Stimulated activated effector memory CD8-positive, alpha-beta T cell treated with anti-CD3 and anti-CD28 coated beads, Interleukin-12 subunit alpha, Interleukin-12 subunit beta, amount 100 ng/mL, for 72 hours (primary cell): ENCODE results near the gene TEX101.
"Not testable (repeated sequence)": the region's sequence is repeated elsewhere in the genome, so short reads cannot be mapped to it uniquely, and the experiment has no call there.

Experiments
- ATAC-seq: fragments of 150-1000 bp; cut with Tn5 transposase; 2 replicates; pipeline ENCODE4 v1.10.0; 2021
- DNase-seq, 2 donors: peaks; one replicate each; pipeline ENCODE4 v3.0.0; 2021 to 2022; ENCODE audit warnings: low spot score in 2 of 2
- H3K27ac Mint-ChIP-seq: one replicate; pipeline ENCODE4 v1.8.0; 2022; ENCODE audit warnings: mild to moderate bottlenecking, mixed read lengths
- H3K36me3 Mint-ChIP-seq: one replicate; pipeline ENCODE4 v1.8.0; 2022; ENCODE audit warnings: mild to moderate bottlenecking, mixed read lengths
- H3K4me1 Mint-ChIP-seq: one replicate; pipeline ENCODE4 v1.8.0; 2022; ENCODE audit warnings: mixed read lengths
- H3K4me3 Mint-ChIP-seq: one replicate; pipeline ENCODE4 v1.8.0; 2022; ENCODE audit warnings: mild to moderate bottlenecking, mixed read lengths
- H3K9me3 Mint-ChIP-seq: one replicate; pipeline ENCODE4 v1.8.0; 2022; ENCODE audit warnings: mixed read lengths

Gene TEX101, protein sequence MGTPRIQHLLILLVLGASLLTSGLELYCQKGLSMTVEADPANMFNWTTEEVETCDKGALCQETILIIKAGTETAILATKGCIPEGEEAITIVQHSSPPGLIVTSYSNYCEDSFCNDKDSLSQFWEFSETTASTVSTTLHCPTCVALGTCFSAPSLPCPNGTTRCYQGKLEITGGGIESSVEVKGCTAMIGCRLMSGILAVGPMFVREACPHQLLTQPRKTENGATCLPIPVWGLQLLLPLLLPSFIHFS

DNA sequence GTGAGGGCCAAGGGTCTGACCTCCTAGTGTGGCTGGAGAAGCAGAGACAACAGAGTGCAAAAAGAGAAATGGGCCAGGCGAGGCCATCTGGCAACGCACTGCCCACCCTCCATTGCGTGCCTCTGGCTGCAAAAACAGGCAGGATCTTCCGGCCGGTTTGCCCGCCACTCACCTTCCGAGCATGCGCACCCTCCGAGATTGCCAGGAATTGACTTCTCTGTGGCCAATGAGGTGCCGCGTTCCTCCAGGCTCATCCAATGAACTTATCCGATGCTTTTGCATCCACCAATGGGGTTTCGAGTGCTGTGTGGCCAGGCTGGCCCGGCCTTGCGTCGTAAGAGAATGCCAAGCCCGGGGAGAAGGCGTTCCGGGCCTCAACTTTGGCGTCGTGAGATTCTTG is at the start of gene TEX101:
Gene TEX101, plus strand, starts transcription at position 337 of the 400 bp plus-strand sequence. CDS start 1,030 bp downstream, outside the sequence.
- H3K36me3 Mint-ChIP-seq = no peaks in the 10 kb centered on the region
- H3K4me1 Mint-ChIP-seq = no peaks in the 10 kb centered on the region
- ATAC-seq = no peak
- H3K4me3 Mint-ChIP-seq = no peak within 1 kb of the TSS
- DNase-seq = no peak
- H3K9me3 Mint-ChIP-seq = no peaks in the 10 kb centered on the region
- no peak within 1 kb of the TSS for H3K27ac Mint-ChIP-seq

DNA sequence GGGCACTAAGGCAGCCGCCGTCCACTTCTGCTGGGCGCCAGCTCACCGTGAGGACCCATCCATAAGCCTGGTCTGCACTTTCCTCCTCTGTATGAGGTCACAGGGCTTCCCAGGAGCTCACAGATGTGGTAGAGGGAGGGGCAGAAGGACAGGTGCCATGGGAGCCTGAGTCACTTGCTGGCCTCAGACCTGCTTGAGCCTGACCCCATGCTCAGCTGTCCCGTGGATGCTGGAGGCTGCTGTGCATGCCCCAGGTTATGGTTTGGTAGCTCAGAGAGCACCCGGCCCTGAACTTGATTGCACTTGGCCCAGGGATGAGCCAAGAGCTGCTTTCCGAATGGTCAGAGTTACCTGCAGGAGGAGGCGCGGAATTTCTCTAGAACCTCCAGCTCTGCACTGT is 49.0 kb upstream of the TEX101 start:
- H3K4me3 Mint-ChIP-seq, H3K36me3 Mint-ChIP-seq, H3K4me1 Mint-ChIP-seq, H3K9me3 Mint-ChIP-seq, DNase-seq, ATAC-seq, H3K27ac Mint-ChIP-seq: not testable (repeated sequence)

GRCh38 chr19:43367822-43368221 is 46.9 kb upstream of the TEX101 start:
- no peaks in the 10 kb centered on the region for H3K36me3 Mint-ChIP-seq
- no peaks in the 10 kb centered on the region for H3K4me1 Mint-ChIP-seq
- ATAC-seq (no peak), DNase-seq (no peak)
- H3K9me3 Mint-ChIP-seq = no peaks in the 10 kb centered on the region
- H3K4me3 Mint-ChIP-seq = no peak overlapping the region
- H3K27ac Mint-ChIP-seq = no peak overlapping the region

DNA sequence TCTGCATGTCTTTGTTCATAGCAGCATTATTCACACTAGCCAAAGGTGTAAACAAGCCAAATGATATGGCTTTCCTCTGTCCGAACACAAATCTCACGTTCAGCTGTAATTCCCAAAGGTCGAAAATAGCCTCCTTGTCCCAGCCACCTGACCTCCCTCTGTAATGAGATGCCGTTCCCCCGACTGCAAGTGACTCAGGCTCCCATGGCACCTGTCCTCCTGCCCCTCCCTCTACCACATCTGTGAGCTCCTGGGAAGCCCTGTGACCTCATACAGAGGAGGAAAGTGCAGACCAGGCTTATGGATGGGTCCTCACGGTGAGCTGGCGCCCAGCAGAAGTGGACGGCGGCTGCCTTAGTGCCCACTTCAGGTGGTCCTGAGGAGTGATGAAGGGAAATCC is 45.8 kb upstream of the TEX101 start:
- not testable (repeated sequence) for H3K4me3 Mint-ChIP-seq, H3K27ac Mint-ChIP-seq, H3K36me3 Mint-ChIP-seq, H3K4me1 Mint-ChIP-seq, H3K9me3 Mint-ChIP-seq, ATAC-seq, DNase-seq

- no peak for ATAC-seq
- no peak overlapping the region for H3K27ac Mint-ChIP-seq
- no peaks in the 10 kb centered on the region for H3K4me1 Mint-ChIP-seq
- no peaks in the 10 kb centered on the region for H3K9me3 Mint-ChIP-seq
- H3K4me3 Mint-ChIP-seq = no peak overlapping the region
- no peaks in the 10 kb centered on the region for H3K36me3 Mint-ChIP-seq
- DNase-seq = no peak
Measured at GRCh38 chr19:43371909-43372308, 42.8 kb upstream of the TEX101 start.

DNA sequence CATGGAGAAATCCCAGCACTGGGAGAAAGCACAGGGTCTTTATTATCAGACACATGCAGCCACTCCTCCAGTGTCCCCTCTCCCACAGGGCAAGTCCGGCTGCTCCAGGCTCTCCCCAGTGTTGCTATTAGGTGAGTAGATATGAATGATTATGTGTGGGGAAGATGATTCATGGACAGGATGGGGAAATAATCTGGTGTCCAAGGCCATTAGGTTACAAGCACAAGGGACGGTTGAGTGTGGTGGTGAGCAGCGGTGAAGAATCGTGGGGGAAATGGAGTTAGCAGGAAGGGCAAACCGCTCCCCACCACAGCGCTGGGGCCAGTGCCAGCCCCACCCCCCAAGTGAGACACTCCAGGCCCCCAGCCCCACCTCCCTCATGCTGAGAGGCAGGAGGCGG is 42.2 kb upstream of the TEX101 start:
- Mint-ChIP-seq H3K36me3 (no peaks in the 10 kb centered on the region), H3K9me3 (no peaks in the 10 kb centered on the region), H3K27ac (no peak overlapping the region), H3K4me1 (no peaks in the 10 kb centered on the region), H3K4me3 (no peak overlapping the region)
- DNase-seq (no peak), ATAC-seq (no peak)

GRCh38 chr19:43377624-43378023 is 37.1 kb upstream of the TEX101 start:
- DNase-seq, H3K27ac Mint-ChIP-seq, H3K9me3 Mint-ChIP-seq, H3K4me3 Mint-ChIP-seq, H3K36me3 Mint-ChIP-seq, H3K4me1 Mint-ChIP-seq, ATAC-seq: not testable (repeated sequence)

DNA sequence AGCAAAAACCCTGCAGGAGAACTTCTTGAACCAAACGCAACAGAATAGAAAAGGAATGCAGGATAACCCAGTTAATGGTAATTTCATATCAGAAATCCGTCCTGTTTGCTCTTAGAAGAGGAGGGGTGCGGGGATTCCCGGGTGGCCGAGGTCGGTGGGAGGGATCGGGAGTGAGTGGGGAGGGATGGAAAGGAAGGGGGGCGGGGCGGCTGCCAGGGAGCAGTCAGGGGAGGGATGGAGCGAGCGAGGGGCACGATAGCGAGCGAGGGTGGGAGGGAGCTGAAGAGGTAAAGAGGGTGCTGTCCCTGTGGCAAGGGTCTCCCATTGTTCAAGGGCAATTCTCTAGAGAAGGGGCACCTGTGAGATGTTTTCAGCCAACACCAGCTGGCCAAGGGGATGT is 34.7 kb upstream of the TEX101 start:
- H3K9me3 Mint-ChIP-seq = no peaks in the 10 kb centered on the region
- H3K36me3 Mint-ChIP-seq = no peaks in the 10 kb centered on the region
- ATAC-seq = no peak
- no peak overlapping the region for H3K4me3 Mint-ChIP-seq
- H3K4me1 Mint-ChIP-seq = no peaks in the 10 kb centered on the region
- H3K27ac Mint-ChIP-seq = no peak overlapping the region
- no peak for DNase-seq

GRCh38 chr19:43380771-43381386 is 33.8 kb upstream of the TEX101 start:
- no peak for DNase-seq
- no peaks in the 10 kb centered on the region for H3K9me3 Mint-ChIP-seq
- no peak overlapping the region for H3K4me3 Mint-ChIP-seq
- H3K36me3 Mint-ChIP-seq = no peaks in the 10 kb centered on the region
- H3K4me1 Mint-ChIP-seq = no peaks in the 10 kb centered on the region
- H3K27ac Mint-ChIP-seq = no peak overlapping the region
- ATAC-seq = no peak

DNA sequence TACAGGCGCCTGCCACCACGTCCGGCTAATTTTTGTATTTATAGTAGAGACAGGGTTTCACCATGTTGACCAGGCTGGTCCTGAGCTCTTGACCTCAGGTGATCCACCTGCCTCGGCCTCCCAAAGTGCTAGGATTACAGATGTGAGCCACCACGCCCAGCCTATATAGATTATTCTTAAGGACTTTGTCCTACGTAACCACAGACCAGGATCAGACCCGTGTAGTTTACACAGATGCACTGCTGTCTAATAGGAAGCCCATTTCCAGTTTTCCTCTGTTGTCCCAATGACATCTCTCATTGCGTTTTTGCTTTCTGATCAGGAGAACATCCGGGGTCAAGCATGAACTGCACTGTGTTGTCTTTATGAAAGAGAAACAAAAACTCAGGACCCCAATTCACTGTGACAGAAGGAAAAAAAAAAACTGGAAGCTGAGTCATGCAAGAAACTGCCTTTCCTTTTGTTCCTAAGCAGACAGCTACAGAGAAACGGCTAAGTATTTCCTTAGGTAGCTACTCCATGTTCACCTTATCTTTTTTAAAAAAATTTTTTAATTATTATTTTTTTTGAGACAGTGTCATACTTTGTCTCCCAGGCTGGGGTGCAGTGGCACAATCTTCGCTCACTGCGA is 32.0 kb upstream of the TEX101 start:
- not testable (repeated sequence) for H3K9me3 Mint-ChIP-seq, ATAC-seq, H3K4me1 Mint-ChIP-seq, H3K36me3 Mint-ChIP-seq, H3K27ac Mint-ChIP-seq, DNase-seq, H3K4me3 Mint-ChIP-seq

DNA sequence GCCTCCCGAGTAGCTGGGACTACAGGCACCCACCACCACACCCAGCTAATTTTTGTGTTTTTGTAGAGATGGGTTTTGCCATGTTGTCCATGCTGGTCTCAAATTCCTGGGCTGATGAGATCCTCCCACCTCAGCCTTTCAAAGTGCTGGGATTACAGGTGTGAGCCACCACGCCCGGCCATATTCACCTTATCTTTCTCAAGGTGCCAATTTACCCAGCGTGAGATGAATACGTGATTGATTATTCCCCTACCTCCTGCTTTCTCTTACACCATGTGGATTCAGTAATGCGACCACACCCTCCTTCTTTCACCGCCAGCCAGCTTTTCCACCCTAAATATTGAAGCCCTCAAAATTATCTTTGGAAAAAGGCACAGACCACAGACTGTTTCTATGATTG is 31.4 kb upstream of the TEX101 start:
- not testable (repeated sequence) for H3K4me1 Mint-ChIP-seq, H3K9me3 Mint-ChIP-seq, DNase-seq, H3K27ac Mint-ChIP-seq, H3K4me3 Mint-ChIP-seq, H3K36me3 Mint-ChIP-seq, ATAC-seq

- not testable (repeated sequence) for H3K4me1 Mint-ChIP-seq, H3K27ac Mint-ChIP-seq, H3K4me3 Mint-ChIP-seq, ATAC-seq, H3K9me3 Mint-ChIP-seq, H3K36me3 Mint-ChIP-seq, DNase-seq
Measured at GRCh38 chr19:43383759-43384158, 30.9 kb upstream of the TEX101 start.

GRCh38 chr19:43390903-43391551 is 23.7 kb upstream of the TEX101 start:
- DNase-seq, H3K4me1 Mint-ChIP-seq, H3K36me3 Mint-ChIP-seq, H3K4me3 Mint-ChIP-seq, ATAC-seq, H3K9me3 Mint-ChIP-seq, H3K27ac Mint-ChIP-seq: not testable (repeated sequence)

- H3K4me3 Mint-ChIP-seq, H3K36me3 Mint-ChIP-seq, H3K4me1 Mint-ChIP-seq, H3K27ac Mint-ChIP-seq, H3K9me3 Mint-ChIP-seq, DNase-seq, ATAC-seq: not testable (repeated sequence)
Measured at GRCh38 chr19:43391552-43391935, 23.1 kb upstream of the TEX101 start.

GRCh38 chr19:43393501-43393900 is 21.2 kb upstream of the TEX101 start:
- H3K9me3 Mint-ChIP-seq, H3K27ac Mint-ChIP-seq, H3K4me3 Mint-ChIP-seq, DNase-seq, H3K4me1 Mint-ChIP-seq, ATAC-seq, H3K36me3 Mint-ChIP-seq: not testable (repeated sequence)

GRCh38 chr19:43395561-43395960 is 19.1 kb upstream of the TEX101 start:
- H3K36me3 Mint-ChIP-seq = no peaks in the 10 kb centered on the region
- H3K9me3 Mint-ChIP-seq = no peaks in the 10 kb centered on the region
- ATAC-seq (no peak), DNase-seq (no peak)
- H3K4me1 Mint-ChIP-seq = no peaks in the 10 kb centered on the region
- no peak overlapping the region for H3K4me3 Mint-ChIP-seq
- no peak overlapping the region for H3K27ac Mint-ChIP-seq
